RWPE2 (cell line): ENCODE results near the gene LMO7.

ENCODE experiments used
- ATAC-seq: fragments of 200-7000 bp; cut with Tn5 transposase; 3 replicates; pipeline ENCODE4 v1.9.1; 2021; ENCODE audit warnings: low read depth
- DNase-seq: peaks from one replicate; pipeline ENCODE4 v3.0.0-alpha.2; 2020; ENCODE audit warnings: low spot score
- H3K27ac ChIP-seq: fragments of 450-650 bp; 2 replicates; pipeline ENCODE4 v1.5.1; 2017; ENCODE audit warnings: mild to moderate bottlenecking; ENCODE audit not compliant: poor library complexity, severe bottlenecking
- H3K27me3 ChIP-seq: fragments of 250-450 bp; sonication (Bioruptor Pico); 2 replicates; pipeline ENCODE4 v1.5.1; 2021; ENCODE audit warnings: mild to moderate bottlenecking, moderate library complexity; ENCODE audit not compliant: insufficient read depth, poor library complexity, severe bottlenecking
- H3K36me3 ChIP-seq: fragments of 250-450 bp; sonication (Bioruptor Pico); 2 replicates; pipeline ENCODE4 v1.5.1; 2020; ENCODE audit warnings: low read depth, mild to moderate bottlenecking, moderate library complexity
- H3K4me1 ChIP-seq: fragments of 250-450 bp; sonication (Bioruptor Pico); 2 replicates; pipeline ENCODE4 v1.5.1; 2021; ENCODE audit warnings: mild to moderate bottlenecking, moderate library complexity; ENCODE audit not compliant: insufficient read depth, poor library complexity, severe bottlenecking
- H3K4me3 ChIP-seq: fragments of 250-450 bp; sonication (Bioruptor Pico); 2 replicates; pipeline ENCODE4 v1.5.1; 2021; ENCODE audit warnings: mild to moderate bottlenecking, moderate library complexity; ENCODE audit not compliant: severe bottlenecking
- H3K9me3 ChIP-seq: fragments of 250-450 bp; sonication (Bioruptor Pico); 2 replicates; pipeline ENCODE4 v1.5.1; 2021; ENCODE audit warnings: mild to moderate bottlenecking, moderate library complexity; ENCODE audit not compliant: severe bottlenecking
- CTCF ChIP-seq: fragments of 450-650 bp; IDR thresholded peaks from one replicate; pipeline ENCODE4 v1.5.1; 2017; ENCODE audit warnings: mild to moderate bottlenecking, moderate library complexity; ENCODE audit not compliant: poor library complexity, severe bottlenecking

LMO7 gene

GRCh38 chr13:75881109-75881775 is 245.1 kb downstream of the LMO7 start:
- TF ChIP-seq CTCF: no peak
- Histone ChIP-seq H3K36me3 (no peaks in the 10 kb centered on the region), H3K27ac (no peak overlapping the region), H3K27me3 (no peaks in the 10 kb centered on the region), H3K4me1 (no peaks in the 10 kb centered on the region), H3K4me3 (no peak overlapping the region), H3K9me3 (no peaks in the 10 kb centered on the region)
- ATAC-seq (no peak), DNase-seq (no peak)

DNA sequence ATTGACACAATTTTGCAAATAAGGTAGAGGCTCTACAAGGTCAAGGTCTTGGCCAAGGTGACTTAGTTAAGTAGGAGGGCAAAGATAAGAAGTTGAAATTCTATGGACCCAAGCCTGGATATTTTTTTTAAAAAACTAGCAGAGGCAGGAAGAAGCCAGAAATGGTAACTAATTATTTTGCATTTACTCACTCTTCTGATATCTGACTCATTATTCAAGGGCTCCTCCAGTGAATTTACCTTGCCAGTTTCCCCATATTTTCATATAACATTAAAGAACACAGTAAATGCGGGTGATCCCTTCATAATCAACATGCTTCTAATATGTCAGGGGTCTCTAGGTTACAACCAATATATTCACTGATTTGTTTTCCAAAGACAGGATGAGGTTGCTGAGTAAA is 246.1 kb downstream of the LMO7 start:
- Histone ChIP-seq H3K9me3 (no peaks in the 10 kb centered on the region), H3K27me3 (no peaks in the 10 kb centered on the region), H3K36me3 (no peaks in the 10 kb centered on the region), H3K4me1 (no peaks in the 10 kb centered on the region), H3K27ac (no peak overlapping the region), H3K4me3 (no peak overlapping the region)
- ATAC-seq (no peak), DNase-seq (no peak)
- TF ChIP-seq CTCF: no peak

- DNase-seq (no peak), ATAC-seq (no peak)
- no peaks in the 10 kb centered on the region for H3K27me3 ChIP-seq
- H3K9me3 ChIP-seq: no peaks in the 10 kb centered on the region
- H3K27ac ChIP-seq: no peak overlapping the region
- no peak overlapping the region for H3K4me3 ChIP-seq
- H3K36me3 ChIP-seq: no peaks in the 10 kb centered on the region
- no peak for TF ChIP-seq CTCF
- no peaks in the 10 kb centered on the region for H3K4me1 ChIP-seq
These were observed 253.3 kb downstream of the LMO7 start for GRCh38 chr13:75889427-75889826.

DNA sequence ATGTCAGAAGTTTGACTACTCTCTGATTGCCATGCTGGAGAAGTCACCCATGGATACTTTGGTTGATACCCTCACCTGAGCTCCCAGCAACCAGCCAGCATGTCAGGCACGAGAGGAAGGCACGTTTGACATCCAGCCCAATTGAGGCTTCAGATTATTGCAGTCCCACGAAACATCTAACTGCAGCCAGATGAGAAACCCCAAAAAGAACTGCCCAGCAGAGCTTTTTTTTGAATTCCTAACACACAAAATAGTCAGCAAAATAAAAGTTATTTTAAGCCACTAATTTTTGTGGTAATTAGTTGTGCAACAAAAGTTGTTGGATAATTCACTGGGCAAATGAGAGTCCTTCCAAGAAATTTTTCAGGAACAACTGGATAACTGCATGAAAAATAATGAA is 259.0 kb downstream of the LMO7 start:
- TF ChIP-seq CTCF: no peak
- Histone ChIP-seq H3K4me3 (no peak overlapping the region), H3K9me3 (no peaks in the 10 kb centered on the region)

GRCh38 chr13:75896271-75896670 is 260.1 kb downstream of the LMO7 start:
- TF ChIP-seq CTCF: no peak
- DNase-seq (no peak), ATAC-seq (no peak)
- H3K4me1 ChIP-seq: no peaks in the 10 kb centered on the region
- H3K9me3 ChIP-seq: no peaks in the 10 kb centered on the region
- H3K27ac ChIP-seq: no peak overlapping the region
- no peaks in the 10 kb centered on the region for H3K36me3 ChIP-seq
- H3K27me3 ChIP-seq: no peaks in the 10 kb centered on the region
- no peak overlapping the region for H3K4me3 ChIP-seq

More for the DNA sequence above, 259.0 kb downstream of the LMO7 start:
- Histone ChIP-seq H3K27me3 (no peaks in the 10 kb centered on the region), H3K27ac (no peak overlapping the region), H3K4me1 (no peaks in the 10 kb centered on the region), H3K36me3 (no peaks in the 10 kb centered on the region)
- no peak for DNase-seq
- ATAC-seq: no peak
